GM12874 (cell line): ENCODE results near the gene OSBPL3.

Experiments
- CTCF ChIP-seq: IDR thresholded peaks from 2 replicates; pipeline ENCODE4 v1.5.1; 2011; ENCODE audit warnings: low read depth, mild to moderate bottlenecking, control low read depth, low read length, moderate library complexity; ENCODE audit not compliant: insufficient read depth

Gene OSBPL3

GRCh38 chr7:24801883-24802282 is 178.1 kb downstream of the OSBPL3 start:
- no peak for TF ChIP-seq CTCF

GRCh38 chr7:24800667-24801066 is 179.3 kb downstream of the OSBPL3 start:
- no peak for TF ChIP-seq CTCF

GRCh38 chr7:24800073-24800472 is 179.9 kb downstream of the OSBPL3 start:
- no peak for TF ChIP-seq CTCF

GRCh38 chr7:24799506-24799905 is 180.5 kb downstream of the OSBPL3 start:
- TF ChIP-seq CTCF: no peak

GRCh38 chr7:24798261-24798660 is 181.7 kb downstream of the OSBPL3 start:
- no peak for TF ChIP-seq CTCF

- TF ChIP-seq CTCF: no peak
Measured at GRCh38 chr7:24797270-24797669, 182.7 kb downstream of the OSBPL3 start.

- TF ChIP-seq CTCF: no peak
Measured at GRCh38 chr7:24795407-24795767, 184.6 kb downstream of the OSBPL3 start.

GRCh38 chr7:24793982-24794648 is 185.9 kb downstream of the OSBPL3 start:
- TF ChIP-seq CTCF: no peak
